GM12878 (cell line): ENCODE results near the gene UGT2B10. TPM values are rescaled to one million over a fixed set of nuclear protein-coding genes. Genes with fewer than 3 reads are reported as not detected.

Experiments
- ATAC-seq: fragments of 200-7000 bp; cut with Tn5 transposase; 3 replicates; pipeline ENCODE4 v1.9.1; 2020; ENCODE audit warnings: mild to moderate bottlenecking, moderate library complexity
- BruUV-seq: library from RNA; stranded (reverse); fragments of 400-500 nt; replicated peaks from 2 replicates; lab custom pipeline; 2021; lab: Mats Ljungman, UMichigan
- CTCF ChIA-PET: fragments of 300-600 bp; sonication (Branson Sonifier 250); formaldehyde crosslinking; extraction: SDS; loops from one replicate; lab custom pipeline; 2021; ENCODE audit warnings: inconsistent platforms; lab: Yijun Ruan, JAX
- POLR2A ChIA-PET: fragments of 350-600 bp; formaldehyde crosslinking; extraction: SDS; loops from one replicate; lab custom pipeline; 2021; ENCODE audit warnings: inconsistent platforms; lab: Charles Lee
- RAD21 ChIA-PET: fragments of 300-600 bp; sonication (Branson Sonifier 250); formaldehyde crosslinking; loops from one replicate; lab custom pipeline; 2023; ENCODE audit warnings: antibody characterized with exemption; ENCODE audit not compliant: unreplicated experiment; lab: Charles Lee
- SMC1A ChIA-PET: fragments of 300-600 bp; sonication (Branson Sonifier 250); formaldehyde crosslinking; loops from one replicate; lab custom pipeline; 2023; ENCODE audit not compliant: unreplicated experiment, uncharacterized antibody; lab: Charles Lee
- DNase-seq: peaks from one replicate; pipeline ENCODE4 v3.0.0-alpha.2; 2011; ENCODE audit warnings: low read depth, low spot score
- FAIRE-seq: peaks from 3 replicates; lab custom pipeline; 2011; peaks lifted over from hg19 to GRCh38; lab: Jason Lieb, UNC
- H2AFZ ChIP-seq: 2 replicates; pipeline ENCODE4 v1.6.0; 2011; ENCODE audit warnings: low read depth, low read length, control low read depth; ENCODE audit not compliant: control insufficient read depth
- H3K27ac ChIP-seq: 2 replicates; pipeline ENCODE4 v1.5.1; 2011; ENCODE audit warnings: control low read depth; ENCODE audit not compliant: control insufficient read depth, insufficient read depth
- H3K27me3 ChIP-seq, 2 experiments: replicated peaks in 1 of 2; 2 replicates each; pipeline versions ENCODE4 v1.6.0 to v1.6.1; 2011; ENCODE audit warnings: low read length in 1 of 2; ENCODE audit not compliant: control insufficient read depth in 2 of 2, insufficient read depth in 2 of 2
- H3K36me3 ChIP-seq, 2 experiments: 2 replicates each; pipeline ENCODE4 v1.5.1; 2011; ENCODE audit warnings: low read length in 1 of 2; ENCODE audit not compliant: control insufficient read depth in 2 of 2, insufficient read depth in 2 of 2
- H3K4me1 ChIP-seq: 2 replicates; pipeline ENCODE4 v1.6.1; 2011; ENCODE audit warnings: mild to moderate bottlenecking, low read length, moderate library complexity, mixed read lengths; ENCODE audit not compliant: control insufficient read depth, insufficient read depth
- H3K4me2 ChIP-seq: 2 replicates; pipeline ENCODE4 v1.6.0; 2011; ENCODE audit warnings: control low read depth; ENCODE audit not compliant: control insufficient read depth, insufficient read depth
- H3K4me3 ChIP-seq: fragments of 200-600 bp; sonication (generic); 2 replicates; pipeline ENCODE4 v1.5.1; 2016
- H3K79me2 ChIP-seq: 2 replicates; pipeline ENCODE4 v1.6.0; 2011; ENCODE audit warnings: low read length; ENCODE audit not compliant: control insufficient read depth, insufficient read depth
- H3K9ac ChIP-seq: 2 replicates; pipeline ENCODE4 v1.8.0; 2011; ENCODE audit warnings: low read length, control low read depth, mixed read lengths; ENCODE audit not compliant: control insufficient read depth, insufficient read depth
- H3K9me3 ChIP-seq: replicated peaks from 3 replicates; pipeline ENCODE4 v1.5.1; 2011; ENCODE audit warnings: mild to moderate bottlenecking, low read length; ENCODE audit not compliant: control insufficient read depth, insufficient read depth
- H4K20me1 ChIP-seq: 2 replicates; pipeline ENCODE4 v1.6.0; 2011; ENCODE audit not compliant: control insufficient read depth, insufficient read depth
- DPF2 ChIP-seq: fragments of 450-650 bp; IDR thresholded peaks from 2 replicates; pipeline ENCODE4 v1.6.1; 2017; ENCODE audit warnings: mild to moderate bottlenecking
- ELK1 ChIP-seq: IDR thresholded peaks from 2 replicates; pipeline ENCODE4 v1.6.1; 2012; ENCODE audit warnings: low read depth, low read length, improper control_type of control experiment
- HDAC2 ChIP-seq: fragments of 200-600 bp; sonication (generic); IDR thresholded peaks from 2 replicates; pipeline ENCODE4 v1.6.1; 2017
- MXI1 ChIP-seq: fragments of 150-350 bp; IDR thresholded peaks from 2 replicates; pipeline ENCODE4 v1.6.1; 2011; ENCODE audit warnings: low read depth, mild to moderate bottlenecking, inconsistent platforms, low read length, improper control_type of control experiment
- POLR2AphosphoS5 ChIP-seq: IDR thresholded peaks from 2 replicates; pipeline ENCODE4 v1.6.1; 2011; ENCODE audit warnings: mild to moderate bottlenecking, low read length, inconsistent platforms
- SREBF2 ChIP-seq: IDR thresholded peaks from 2 replicates; pipeline ENCODE4 v1.6.1; 2012; ENCODE audit warnings: mild to moderate bottlenecking, low read length
- TARDBP ChIP-seq: IDR thresholded peaks from 2 replicates; pipeline ENCODE4 v1.6.1; 2016; ENCODE audit warnings: borderline replicate concordance
- TCF7 ChIP-seq: IDR thresholded peaks from 2 replicates; pipeline ENCODE4 v1.6.1; 2014; ENCODE audit warnings: antibody characterized with exemption, borderline replicate concordance
- ZZZ3 ChIP-seq: IDR thresholded peaks from 2 replicates; pipeline ENCODE4 v1.6.1; 2011; ENCODE audit warnings: low read depth; ENCODE audit not compliant: control insufficient read depth, insufficient read length
- WGBS: methylation state at CpG from one replicate; pipeline ENCODE4 v1.1.6; 2016; ENCODE audit warnings: low lambda C conversion rate; ENCODE audit not compliant: insufficient replicate concordance, insufficient coverage; ENCODE audit errors: missing lambda C conversion rate; 5-methylcytosine and 5-hydroxymethylcytosine counted together
- in situ Hi-C: fragments of 300-500 bp; cut with MboI; formaldehyde crosslinking; loops from 9 replicates; pipeline ENCODE4 v1.14.3; 2018; ENCODE audit warnings: mixed read lengths
- intact Hi-C: fragments of 100-400 bp; cut with micrococcal nuclease; formaldehyde crosslinking; loops from one replicate; pipeline ENCODE4 v1.14.2; 2022; ENCODE audit not compliant: unreplicated experiment
- polyA plus RNA-seq, 11 experiments: library from polyadenylated mRNA; depleted of rRNA in 4 of 11; unstranded in 6 of 11; stranded (reverse) in 5 of 11; fragments of >200 nt; fragmentation: Nextera tagmentation in 4 of 11; fragmentation: Illumina TruSeq in 1 of 11; extraction: Ambion mirVana in 4 of 11; extraction: Trizol in 1 of 11; gene quantifications; 1 replicate in 1 of 11; 2 replicates in 10 of 11; pipeline versions ENCODE4 v1.2.1 to v1.2.3, GENCODE V29; 2011 to 2016; ENCODE audit warnings: inconsistent platforms in 2 of 11, missing spikeins in 2 of 11, low read depth in 1 of 11
- total RNA-seq, 4 experiments: library from RNA; depleted of rRNA in 3 of 4; stranded (reverse); fragments of >200 nt in 3 of 4; fragmentation: Illumina TruSeq in 1 of 4; extraction: Trizol in 1 of 4; gene quantifications; 2 replicates each; pipeline versions ENCODE4 v1.2.1 to v1.2.3, GENCODE V29; 2013 to 2021
- TF ChIP-seq, protein P1 (sequence below): fragments of 450-650 bp; IDR thresholded peaks from 2 replicates; pipeline ENCODE4 v1.6.1; 2017; ENCODE audit warnings: mild to moderate bottlenecking
- TF ChIP-seq, protein P2 (sequence below): IDR thresholded peaks from 2 replicates; pipeline ENCODE4 v1.6.1; 2011; ENCODE audit warnings: low read depth, mild to moderate bottlenecking, low read length, moderate library complexity, borderline replicate concordance; ENCODE audit errors: extremely low read depth

The UGT2B10 gene
- total and polyA plus RNA-seq, 10 of the 15 experiments (the other 5 are each of a cell fraction or from before 2014, with no cell fraction given), result not detected

GRCh38 chr4:68865760-68866159, 50.0 kb downstream of the UGT2B10 start:
- 26% methylated on average over 5 of the region's 5 CpGs for WGBS
- no peak overlapping the region for H3K4me3 ChIP-seq
- in situ Hi-C loops (no loop called here), intact Hi-C loops (loop anchor here (10.0 kb wide), 1 partner anchor 241 kb away; no protein-coding TSS in a partner anchor)
- H4K20me1 ChIP-seq, result no peaks in the 10 kb centered on the region
- H3K27me3 ChIP-seq, result no peaks in the 10 kb centered on the region
- SMC1A ChIA-PET, result interaction anchor here (0.7 to 1.5 kb wide), 3 partner anchors 10 to 30 kb away, joined by 3 to 4 read pairs (median 4); no protein-coding TSS in a partner anchor
- no peak overlapping the region for H2AFZ ChIP-seq
- RAD21 ChIA-PET, result interaction anchor here (0.8 kb wide), 1 partner anchor 36 kb away, joined by 3 read pairs; no protein-coding TSS in a partner anchor
- no TSS peak for BruUV-seq
- no peaks in the 10 kb centered on the region for H3K9me3 ChIP-seq
- POLR2A ChIA-PET, result no interaction called here
- no peaks in the 10 kb centered on the region for H3K36me3 ChIP-seq
- CTCF ChIA-PET, result interaction anchor here (0.6 kb wide), 1 partner anchor 11 kb away, joined by 3 read pairs; no protein-coding TSS in a partner anchor
- H3K9ac ChIP-seq, result no peak overlapping the region
- TF ChIP-seq SREBF2, result no peak
- no peak for TF ChIP-seq TARDBP
- TF ChIP-seq HDAC2, result no peak
- TF ChIP-seq DPF2, result no peak
- TF ChIP-seq, protein P1, sequence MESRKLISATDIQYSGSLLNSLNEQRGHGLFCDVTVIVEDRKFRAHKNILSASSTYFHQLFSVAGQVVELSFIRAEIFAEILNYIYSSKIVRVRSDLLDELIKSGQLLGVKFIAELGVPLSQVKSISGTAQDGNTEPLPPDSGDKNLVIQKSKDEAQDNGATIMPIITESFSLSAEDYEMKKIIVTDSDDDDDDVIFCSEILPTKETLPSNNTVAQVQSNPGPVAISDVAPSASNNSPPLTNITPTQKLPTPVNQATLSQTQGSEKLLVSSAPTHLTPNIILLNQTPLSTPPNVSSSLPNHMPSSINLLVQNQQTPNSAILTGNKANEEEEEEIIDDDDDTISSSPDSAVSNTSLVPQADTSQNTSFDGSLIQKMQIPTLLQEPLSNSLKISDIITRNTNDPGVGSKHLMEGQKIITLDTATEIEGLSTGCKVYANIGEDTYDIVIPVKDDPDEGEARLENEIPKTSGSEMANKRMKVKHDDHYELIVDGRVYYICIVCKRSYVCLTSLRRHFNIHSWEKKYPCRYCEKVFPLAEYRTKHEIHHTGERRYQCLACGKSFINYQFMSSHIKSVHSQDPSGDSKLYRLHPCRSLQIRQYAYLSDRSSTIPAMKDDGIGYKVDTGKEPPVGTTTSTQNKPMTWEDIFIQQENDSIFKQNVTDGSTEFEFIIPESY, result no peak
- no peak for TF ChIP-seq MXI1
- TF ChIP-seq TCF7, result no peak
- TF ChIP-seq ZZZ3, result no peak
- TF ChIP-seq, protein P2, sequence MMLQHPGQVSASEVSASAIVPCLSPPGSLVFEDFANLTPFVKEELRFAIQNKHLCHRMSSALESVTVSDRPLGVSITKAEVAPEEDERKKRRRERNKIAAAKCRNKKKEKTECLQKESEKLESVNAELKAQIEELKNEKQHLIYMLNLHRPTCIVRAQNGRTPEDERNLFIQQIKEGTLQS, result no peak
- TF ChIP-seq ELK1, result no peak
- TF ChIP-seq POLR2AphosphoS5, result no peak
- FAIRE-seq (no peak), DNase-seq (no peak), ATAC-seq (peak; percentile 58)
- H3K79me2 ChIP-seq, result no peaks in the 10 kb centered on the region
- no peaks in the 10 kb centered on the region for H3K4me1 ChIP-seq
- no peak overlapping the region for H3K4me2 ChIP-seq
- no peak overlapping the region for H3K27ac ChIP-seq
